Rectal smooth muscle tissue (tissue), 1 donor: ENCODE results near the gene NRROS.
"Not testable (repeated sequence)": the region's sequence is repeated elsewhere in the genome, so short reads cannot be mapped to it uniquely, and the experiment has no call there.

Source experiments
- H3K27ac ChIP-seq: one replicate; pipeline ENCODE4 v1.7.0; 2013; ENCODE audit warnings: low read depth, low read length, inconsistent platforms
- H3K27me3 ChIP-seq: one replicate; pipeline ENCODE4 v1.7.0; 2013; ENCODE audit warnings: low read length; ENCODE audit not compliant: control insufficient read depth, insufficient read depth
- H3K36me3 ChIP-seq: one replicate; pipeline ENCODE4 v1.7.0; 2013; ENCODE audit warnings: low read length; ENCODE audit not compliant: control insufficient read depth, insufficient read depth
- H3K4me1 ChIP-seq: one replicate; pipeline ENCODE4 v1.7.0; 2013; ENCODE audit warnings: low read length; ENCODE audit not compliant: control insufficient read depth, insufficient read depth
- H3K4me3 ChIP-seq: one replicate; pipeline ENCODE4 v1.7.0; 2013; ENCODE audit warnings: low read length
- H3K9ac ChIP-seq: one replicate; pipeline ENCODE4 v1.7.0; 2013; ENCODE audit warnings: low read length

NRROS gene

DNA sequence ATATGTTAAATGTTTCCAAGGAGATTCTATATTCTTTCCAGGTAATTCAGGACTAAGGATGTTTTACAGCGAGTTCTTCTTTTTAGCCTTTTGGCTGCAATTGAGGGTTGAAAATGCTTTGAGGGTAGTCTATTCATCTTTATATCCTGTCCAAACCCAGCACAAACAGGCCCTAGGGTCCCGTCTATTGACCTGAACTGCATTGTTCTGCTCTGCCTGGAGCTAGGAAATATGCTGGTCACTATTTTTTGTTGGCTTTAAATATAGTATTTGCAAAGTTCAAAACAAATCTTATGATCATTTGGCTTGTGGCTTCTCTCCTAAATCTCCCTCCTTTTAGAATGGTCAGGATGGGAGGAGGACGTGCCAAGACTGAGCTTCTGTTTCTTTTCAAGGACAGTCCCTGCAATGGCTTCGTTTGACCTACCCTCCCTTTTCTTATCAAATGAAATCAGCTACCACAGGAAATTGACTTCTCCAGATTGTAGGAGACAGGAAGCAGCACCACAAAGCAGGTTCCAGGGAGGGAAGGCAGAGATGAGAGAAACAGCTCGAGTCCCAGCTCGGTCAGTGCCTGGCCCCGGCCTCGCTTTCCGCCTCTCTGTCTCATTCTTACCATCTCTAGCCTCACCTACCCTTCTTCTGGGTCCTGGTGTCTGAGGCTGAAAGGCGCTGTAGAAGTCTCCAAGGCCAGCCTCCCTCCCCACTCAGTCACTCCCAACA is 27.6 kb upstream of the NRROS start:
- H3K27me3 ChIP-seq, result no peaks in the 10 kb centered on the region
- no peaks in the 10 kb centered on the region for H3K36me3 ChIP-seq
- H3K9ac ChIP-seq, result no peak overlapping the region
- H3K27ac ChIP-seq, result peak overlapping the region; percentile 40
- peaks cover 4% of the 10 kb centered on the region for H3K4me1 ChIP-seq
- H3K4me3 ChIP-seq, result no peak overlapping the region

DNA sequence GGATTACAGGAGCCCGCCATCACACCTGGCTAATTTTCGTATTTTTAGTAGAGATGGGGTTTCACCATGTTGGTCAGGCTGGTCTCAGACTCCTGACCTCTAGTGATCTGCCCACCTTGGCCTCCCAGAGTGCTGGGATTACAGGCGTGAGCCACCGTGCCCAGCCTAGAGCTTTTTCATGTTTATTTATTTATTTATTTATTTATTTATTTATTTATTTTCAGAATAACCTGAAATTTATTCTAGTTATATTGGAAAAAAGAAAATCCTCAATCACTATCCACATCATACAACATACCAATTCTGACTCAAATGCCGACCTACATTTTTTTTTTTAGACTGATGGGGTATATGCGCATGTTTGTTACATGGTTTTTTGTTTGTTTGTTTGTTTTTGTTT is 24.3 kb upstream of the NRROS start:
- H3K9ac ChIP-seq, H3K4me3 ChIP-seq, H3K4me1 ChIP-seq, H3K27ac ChIP-seq, H3K27me3 ChIP-seq, H3K36me3 ChIP-seq: not testable (repeated sequence)

DNA sequence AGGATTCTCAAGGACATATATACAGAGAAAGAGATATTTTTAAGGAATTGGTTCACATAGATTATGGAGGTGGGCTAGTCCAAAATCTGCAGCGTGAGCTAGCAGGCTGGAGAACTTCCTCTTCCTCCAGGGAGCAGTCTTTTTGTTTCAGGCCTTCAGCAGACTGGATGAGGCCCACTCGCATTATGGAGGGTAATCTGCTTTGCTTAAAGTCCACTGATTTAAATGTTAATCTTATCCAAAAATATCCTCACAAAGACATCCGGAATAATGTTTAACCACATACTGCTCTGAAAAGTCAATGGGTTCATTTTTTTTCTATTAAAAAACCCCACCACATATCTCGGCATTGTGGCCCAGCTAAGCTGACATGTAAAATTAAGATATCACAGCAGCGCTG is 22.2 kb upstream of the NRROS start:
- Histone ChIP-seq H3K4me3 (no peak overlapping the region), H3K36me3 (no peaks in the 10 kb centered on the region), H3K27ac (no peak overlapping the region), H3K27me3 (no peaks in the 10 kb centered on the region), H3K9ac (no peak overlapping the region), H3K4me1 (peaks cover 11% of the 10 kb centered on the region)

- Histone ChIP-seq H3K27me3 (no peaks in the 10 kb centered on the region), H3K9ac (no peak overlapping the region), H3K27ac (peak overlapping the region; percentile 76)
These were observed 20.3 kb upstream of the NRROS start for GRCh38 chr3:196619223-196619622.

GRCh38 chr3:196619627-196620026 is 19.9 kb upstream of the NRROS start:
- not testable (repeated sequence) for H3K9ac ChIP-seq, H3K27me3 ChIP-seq, H3K4me3 ChIP-seq, H3K36me3 ChIP-seq
- H3K4me1 ChIP-seq, result peaks cover 11% of the 10 kb centered on the region
- H3K27ac ChIP-seq, result peak overlapping the region; percentile 91

More at GRCh38 chr3:196619223-196619622, 20.3 kb upstream of the NRROS start:
- Histone ChIP-seq H3K36me3 (no peaks in the 10 kb centered on the region), H3K4me3 (no peak overlapping the region), H3K4me1 (peaks cover 11% of the 10 kb centered on the region)

- H3K27me3 ChIP-seq, result no peaks in the 10 kb centered on the region
- H3K27ac ChIP-seq, result peak overlapping the region; percentile 91
- H3K4me3 ChIP-seq, result no peak overlapping the region
- H3K4me1 ChIP-seq, result peaks cover 11% of the 10 kb centered on the region
- H3K9ac ChIP-seq, result no peak overlapping the region
- H3K36me3 ChIP-seq, result no peaks in the 10 kb centered on the region
These were observed 19.3 kb upstream of the NRROS start for GRCh38 chr3:196620161-196620604.

DNA sequence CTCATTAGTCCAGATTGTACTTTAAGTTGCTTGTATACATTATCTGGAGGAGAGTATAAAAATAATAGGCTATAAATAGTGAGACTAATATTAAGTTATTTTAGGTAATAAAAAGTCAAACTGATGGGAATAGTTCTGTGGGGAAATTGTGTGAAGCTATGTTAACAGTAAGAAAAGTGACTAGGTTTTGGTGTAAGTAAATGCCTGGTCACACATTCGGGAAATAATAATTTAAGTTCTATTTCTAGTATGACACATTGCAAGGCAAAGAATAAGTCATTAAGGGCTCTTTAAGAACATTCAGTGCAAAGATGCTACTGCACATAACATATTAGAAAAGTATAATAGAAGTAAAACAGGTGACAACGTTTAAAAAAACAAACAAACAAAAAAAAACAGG is 18.8 kb upstream of the NRROS start:
- no peaks in the 10 kb centered on the region for H3K27me3 ChIP-seq
- peaks cover 11% of the 10 kb centered on the region for H3K4me1 ChIP-seq
- no peak overlapping the region for H3K4me3 ChIP-seq
- H3K9ac ChIP-seq, result no peak overlapping the region
- H3K36me3 ChIP-seq, result no peaks in the 10 kb centered on the region
- peak overlapping the region; percentile 91 for H3K27ac ChIP-seq

GRCh38 chr3:196621611-196622010 is 17.9 kb upstream of the NRROS start:
- no peak overlapping the region for H3K4me3 ChIP-seq
- H3K36me3 ChIP-seq, result no peaks in the 10 kb centered on the region
- H3K27me3 ChIP-seq, result no peaks in the 10 kb centered on the region
- H3K9ac ChIP-seq, result no peak overlapping the region
- H3K4me1 ChIP-seq, result peaks cover 11% of the 10 kb centered on the region
- no peak overlapping the region for H3K27ac ChIP-seq

DNA sequence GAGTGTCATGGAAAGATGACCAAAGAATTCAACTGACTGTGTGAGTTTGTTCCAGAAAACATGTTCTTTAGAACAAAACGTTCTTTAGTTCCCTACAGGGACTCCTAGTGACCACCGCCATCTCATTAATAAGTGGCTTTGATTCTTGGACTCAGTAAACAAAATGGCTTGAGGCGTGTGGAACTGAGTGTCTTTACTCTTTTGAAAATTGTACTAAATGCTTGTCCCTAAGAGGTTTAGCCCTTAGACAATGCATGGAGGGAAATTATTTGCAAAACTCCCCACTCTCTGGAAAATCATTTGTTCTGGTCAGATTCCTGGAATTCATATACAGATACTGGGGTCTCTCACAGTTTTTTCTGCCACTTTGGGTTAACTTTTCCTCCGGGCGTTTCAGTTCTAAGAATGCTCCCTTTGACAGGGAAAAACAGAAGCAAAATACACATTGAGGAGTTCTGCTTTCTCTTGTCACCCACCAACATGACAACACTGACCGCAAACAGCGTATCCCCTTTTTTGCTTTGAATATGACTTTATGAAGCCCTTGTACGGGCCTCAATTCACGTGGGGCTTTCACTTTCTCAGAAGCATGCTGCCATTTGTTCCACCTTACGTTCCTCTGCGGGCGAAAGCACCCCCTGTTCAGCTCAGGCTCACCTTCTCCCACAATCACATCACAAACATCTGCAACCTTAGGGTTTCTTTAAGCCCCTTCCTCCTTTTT is 15.3 kb upstream of the NRROS start:
- Histone ChIP-seq H3K4me3 (peak overlapping the region; percentile 0), H3K36me3 (no peaks in the 10 kb centered on the region), H3K27ac (peak overlapping the region; percentile 47), H3K27me3 (no peaks in the 10 kb centered on the region), H3K4me1 (peaks cover 11% of the 10 kb centered on the region), H3K9ac (no peak overlapping the region)

GRCh38 chr3:196624907-196625306 is 14.6 kb upstream of the NRROS start:
- Histone ChIP-seq H3K4me1 (peaks cover 9% of the 10 kb centered on the region), H3K27ac (peak overlapping the region; percentile 47), H3K27me3 (no peaks in the 10 kb centered on the region), H3K9ac (no peak overlapping the region), H3K36me3 (no peaks in the 10 kb centered on the region), H3K4me3 (peak overlapping the region; percentile 0)

GRCh38 chr3:196625331-196625730 is 14.2 kb upstream of the NRROS start:
- H3K9ac ChIP-seq, result no peak overlapping the region
- H3K36me3 ChIP-seq, result no peaks in the 10 kb centered on the region
- H3K27ac ChIP-seq, result peak overlapping the region; percentile 14
- H3K27me3 ChIP-seq, result no peaks in the 10 kb centered on the region
- H3K4me3 ChIP-seq, result no peak overlapping the region
- H3K4me1 ChIP-seq, result peaks cover 5% of the 10 kb centered on the region

DNA sequence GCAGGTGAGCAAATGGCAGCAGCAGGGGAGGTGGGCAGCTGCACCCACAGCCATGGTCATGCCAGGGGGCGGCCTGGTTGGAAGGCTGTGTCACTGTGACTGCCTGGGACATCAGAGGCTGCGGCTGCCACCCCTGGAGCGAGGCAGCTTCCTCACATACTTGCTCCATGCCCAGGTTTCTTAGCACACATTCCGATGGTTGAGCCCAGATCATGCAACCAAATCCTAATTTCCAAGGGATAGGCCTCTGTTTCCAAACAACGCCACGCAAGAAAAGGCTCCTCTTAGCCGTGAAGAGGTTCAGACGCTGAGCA is 11.6 kb upstream of the NRROS start:
- H3K4me1 ChIP-seq, result peaks cover 8% of the 10 kb centered on the region
- no peak overlapping the region for H3K4me3 ChIP-seq
- H3K9ac ChIP-seq, result no peak overlapping the region
- no peaks in the 10 kb centered on the region for H3K27me3 ChIP-seq
- no peaks in the 10 kb centered on the region for H3K36me3 ChIP-seq
- H3K27ac ChIP-seq, result no peak overlapping the region

DNA sequence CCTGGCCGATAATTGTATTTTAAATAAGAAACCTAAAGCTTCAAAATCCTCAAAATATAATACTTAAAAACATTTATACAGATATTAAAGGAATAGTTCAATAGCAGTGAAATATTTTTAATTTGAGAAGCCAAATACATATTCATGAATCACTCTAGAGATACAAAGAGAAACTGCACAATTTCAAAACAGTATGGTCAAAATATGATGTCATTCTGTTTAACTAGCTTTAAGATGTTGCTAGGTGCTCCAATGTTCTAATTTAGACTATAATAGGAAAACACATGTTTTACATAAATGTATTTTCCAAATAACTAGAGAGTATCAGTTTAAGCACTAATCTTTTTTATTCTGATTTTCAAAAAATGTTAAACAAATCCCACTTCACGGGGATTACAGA is 10.3 kb upstream of the NRROS start:
- Histone ChIP-seq H3K27me3 (no peaks in the 10 kb centered on the region), H3K4me3 (no peak overlapping the region), H3K4me1 (peaks cover 8% of the 10 kb centered on the region), H3K36me3 (no peaks in the 10 kb centered on the region), H3K9ac (no peak overlapping the region), H3K27ac (no peak overlapping the region)
